ENCODE data around the gene MAD1L1. TPM values are rescaled to one million over a fixed set of nuclear protein-coding genes. Genes with fewer than 3 reads are reported as not detected.

Gene MAD1L1
- total and polyA plus RNA-seq, 2 of the 13 experiments (the other 11 are each of a cell fraction or from before 2014, with no cell fraction given): 17.4 to 64.7 TPM

GRCh38 chr7:1851721-1852516, 380.8 kb downstream of the MAD1L1 start (continued):
- TF ChIP-seq RFX3 (CRISPR knock-in tag; IDR thresholded peaks at IDR 0.05) (no peak), SMAD1 (CRISPR knock-in tag; IDR thresholded peaks at IDR 0.05; ENCODE audit: borderline replicate concordance, low read depth) (no peak), WIZ (CRISPR knock-in tag; IDR thresholded peaks at IDR 0.05) (no peak), MAZ (IDR thresholded peaks at IDR 0.05; ENCODE audit: borderline replicate concordance, low read depth, low read length) (no peak), MAZ (CRISPR knock-in tag; IDR thresholded peaks at IDR 0.05; ENCODE audit: low read depth) (no peak)

- no TSS peak for BruUV-seq (replicated peaks)
- DNase-seq (ENCODE audit: low spot score): no peak
- WGBS (ENCODE audit: low lambda C conversion rate): 92% methylated on average over 29 of the region's 31 CpGs
- TF ChIP-seq ZNF687 (CRISPR knock-in tag; IDR thresholded peaks at IDR 0.05): peak; percentile 27; the same call in 1 of the 2 replicates
- TF ChIP-seq ZNF530 (CRISPR knock-in tag; IDR thresholded peaks at IDR 0.05; ENCODE audit: low read depth): no peak
- TF ChIP-seq ZNF317 (CRISPR knock-in tag; IDR thresholded peaks at IDR 0.05): no peak
- H3K4me2 ChIP-seq (ENCODE audit: low read depth, low read length): no peak overlapping the region
- H3K9ac ChIP-seq (ENCODE audit: insufficient read depth, low read depth, low read length): no peak overlapping the region
- POLR2A ChIA-PET: no interaction called here
- H3K79me2 ChIP-seq (ENCODE audit: insufficient read depth, low read length): no peaks in the 10 kb centered on the region
- intact Hi-C loops (cut with micrococcal nuclease; ENCODE audit: unreplicated experiment) (no loop called here), in situ Hi-C loops (cut with HindIII; ENCODE audit: extremely low pct_ligation_motif_present, low pct_unique_long_range_greater_than_20kb) (no loop called here)
- no peaks in the 10 kb centered on the region; a peak in 1 of 5 replicates for H3K36me3 ChIP-seq (replicated peaks in 1 of 2; ENCODE audit: control insufficient read depth in 1 of 2, insufficient read depth in 2 of 2, low read length in 2 of 2)
- H2AFZ ChIP-seq (ENCODE audit: low read length): no peak overlapping the region
- no peak overlapping the region for H3K27ac ChIP-seq (ENCODE audit: extremely low read length, insufficient read depth, low read length)
- ATAC-seq: no peak
- H3K4me3 ChIP-seq (replicated peaks in 1 of 3; ENCODE audit: insufficient read depth in 1 of 3, low read depth in 2 of 3, low read length in 3 of 3): no peak overlapping the region
- H4K20me1 ChIP-seq (ENCODE audit: insufficient read depth, low read length): no peaks in the 10 kb centered on the region
- CTCF ChIA-PET (ENCODE audit: low intra/inter-chr PET ratio, low total read pairs): no interaction called here
- no peaks in the 10 kb centered on the region for H3K27me3 ChIP-seq (ENCODE audit: control insufficient read depth in 1 of 2, insufficient read depth in 2 of 2, low read length in 2 of 2)
- no peaks in the 10 kb centered on the region for H3K4me1 ChIP-seq (ENCODE audit: insufficient read depth, low read length)
- FAIRE-seq: no peak
- no peaks in the 10 kb centered on the region for H3K9me3 ChIP-seq (ENCODE audit: low read length)
Observed at GRCh38 chr7:1850976-1851571, 381.7 kb downstream of the MAD1L1 start.

Data from HepG2 (cell line).